ENCODE measurements around the gene LYPD6.

DNA sequence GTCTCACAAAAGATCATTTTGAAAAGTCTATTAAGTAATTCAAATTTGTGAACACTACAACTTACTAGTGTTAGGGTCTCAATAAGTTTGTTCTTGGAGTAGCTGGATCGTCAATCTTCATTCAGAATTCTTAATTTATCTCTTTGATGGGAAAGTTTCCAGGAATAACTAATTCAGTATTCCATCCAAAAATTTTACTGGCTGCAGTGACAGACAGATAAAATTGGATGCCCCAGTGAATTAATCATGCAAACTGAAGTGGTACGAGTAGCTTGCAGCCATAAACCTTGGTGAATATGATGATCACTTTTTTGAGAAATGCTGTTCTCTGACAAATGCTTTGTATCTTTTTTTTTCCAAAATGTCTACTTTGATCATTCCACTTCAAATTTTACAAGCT is 112.8 kb downstream of the LYPD6 start:
- TF ChIP-seq, protein P1, sequence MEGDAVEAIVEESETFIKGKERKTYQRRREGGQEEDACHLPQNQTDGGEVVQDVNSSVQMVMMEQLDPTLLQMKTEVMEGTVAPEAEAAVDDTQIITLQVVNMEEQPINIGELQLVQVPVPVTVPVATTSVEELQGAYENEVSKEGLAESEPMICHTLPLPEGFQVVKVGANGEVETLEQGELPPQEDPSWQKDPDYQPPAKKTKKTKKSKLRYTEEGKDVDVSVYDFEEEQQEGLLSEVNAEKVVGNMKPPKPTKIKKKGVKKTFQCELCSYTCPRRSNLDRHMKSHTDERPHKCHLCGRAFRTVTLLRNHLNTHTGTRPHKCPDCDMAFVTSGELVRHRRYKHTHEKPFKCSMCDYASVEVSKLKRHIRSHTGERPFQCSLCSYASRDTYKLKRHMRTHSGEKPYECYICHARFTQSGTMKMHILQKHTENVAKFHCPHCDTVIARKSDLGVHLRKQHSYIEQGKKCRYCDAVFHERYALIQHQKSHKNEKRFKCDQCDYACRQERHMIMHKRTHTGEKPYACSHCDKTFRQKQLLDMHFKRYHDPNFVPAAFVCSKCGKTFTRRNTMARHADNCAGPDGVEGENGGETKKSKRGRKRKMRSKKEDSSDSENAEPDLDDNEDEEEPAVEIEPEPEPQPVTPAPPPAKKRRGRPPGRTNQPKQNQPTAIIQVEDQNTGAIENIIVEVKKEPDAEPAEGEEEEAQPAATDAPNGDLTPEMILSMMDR (conservative IDR thresholded peaks at IDR 0.05; ENCODE audit: low read length) = no peak
- no peak for TF ChIP-seq EZH2phosphoT487 (IDR thresholded peaks at IDR 0.05; ENCODE audit: borderline replicate concordance, low read depth, low read length)

Measured in OCI-LY7 (cell line).